ENCODE data around the gene SPATS2L.

The SPATS2L gene

DNA sequence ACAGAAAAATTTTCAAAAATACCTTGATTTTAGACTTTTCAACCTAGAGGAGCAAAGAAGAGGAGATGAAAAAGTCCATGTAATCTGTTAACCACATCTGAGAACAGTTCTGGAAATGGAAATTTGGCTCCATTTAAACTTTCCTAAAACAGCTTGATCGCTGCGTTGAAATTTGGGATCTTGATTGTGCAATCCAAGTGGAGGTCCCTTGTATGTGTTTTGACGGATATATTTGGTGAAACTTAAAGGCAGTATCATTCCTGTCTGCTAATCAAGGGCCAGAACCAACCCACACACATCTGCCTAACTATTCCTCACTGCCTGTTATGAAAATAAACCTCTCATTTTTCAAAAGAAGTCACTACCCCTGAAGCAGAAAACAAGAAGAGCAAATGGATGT lies 46.6 kb downstream of the SPATS2L start:
- no peak for DNase-seq

- no peak for DNase-seq
Observed at GRCh38 chr2:200353874-200354273, 47.4 kb downstream of the SPATS2L start.

- no peak for DNase-seq
Observed at GRCh38 chr2:200354833-200355751, 48.6 kb downstream of the SPATS2L start.

DNA sequence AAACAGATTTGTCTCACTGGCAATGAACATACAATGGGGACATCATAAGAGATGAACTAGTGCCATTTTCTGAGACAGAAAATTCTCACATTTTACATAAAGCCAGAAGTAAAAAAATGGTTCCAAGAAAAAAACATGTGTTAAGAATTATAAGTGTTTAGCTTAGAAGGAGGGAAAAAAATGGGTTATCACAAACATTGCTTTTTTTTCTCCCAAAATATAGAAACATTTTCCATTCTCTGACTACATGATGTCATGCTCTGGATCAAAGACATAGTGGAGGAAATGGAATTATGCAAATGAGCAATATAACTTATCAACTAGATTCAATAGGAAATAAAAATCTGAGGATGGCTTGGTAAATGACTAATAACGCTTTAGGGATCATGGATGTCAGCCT lies 49.8 kb downstream of the SPATS2L start:
- DNase-seq = no peak

DNA sequence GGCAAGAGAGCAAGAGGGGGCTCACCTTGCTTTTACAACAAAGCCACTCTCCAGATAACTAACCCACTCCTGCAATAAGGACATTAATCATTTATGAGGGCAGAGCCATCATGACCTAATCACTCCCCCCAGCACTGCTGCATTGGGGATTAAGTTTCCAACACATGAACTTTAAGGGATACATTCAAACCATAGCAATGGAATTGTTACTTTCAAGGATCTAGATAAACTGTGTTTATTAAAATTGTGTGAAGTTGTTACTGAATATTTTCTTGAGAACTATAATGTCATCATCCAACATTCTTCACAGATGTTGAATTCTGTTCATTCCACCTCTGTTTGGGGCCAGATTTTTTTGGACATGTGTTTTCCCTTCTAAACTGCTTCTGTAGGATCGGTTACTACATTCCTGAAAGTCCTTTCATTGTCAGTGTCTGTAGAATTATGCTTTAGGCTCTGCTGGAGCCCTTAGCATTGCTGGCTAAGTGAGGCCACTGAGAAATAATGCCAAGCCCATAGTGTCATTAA lies 50.4 kb downstream of the SPATS2L start:
- no peak for DNase-seq

DNA sequence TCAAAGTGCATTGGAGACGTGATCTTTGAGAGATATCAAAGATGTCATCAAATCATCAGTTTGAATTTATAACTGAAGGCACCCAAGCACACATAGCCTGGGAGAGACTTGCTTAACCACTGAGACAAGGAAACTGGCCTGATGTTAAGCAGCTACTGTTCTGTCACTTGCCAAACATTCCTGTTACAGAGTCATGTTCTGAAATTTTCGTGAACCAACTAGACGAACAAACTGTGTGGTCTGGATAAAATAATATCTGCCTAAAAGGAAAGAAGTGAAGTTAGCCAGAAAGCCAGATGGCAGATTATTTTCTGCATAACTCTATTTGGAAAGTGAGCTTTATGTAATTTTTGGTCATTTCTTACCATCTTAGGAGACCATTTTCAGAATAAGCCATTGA lies 51.4 kb downstream of the SPATS2L start:
- no peak for DNase-seq

DNA sequence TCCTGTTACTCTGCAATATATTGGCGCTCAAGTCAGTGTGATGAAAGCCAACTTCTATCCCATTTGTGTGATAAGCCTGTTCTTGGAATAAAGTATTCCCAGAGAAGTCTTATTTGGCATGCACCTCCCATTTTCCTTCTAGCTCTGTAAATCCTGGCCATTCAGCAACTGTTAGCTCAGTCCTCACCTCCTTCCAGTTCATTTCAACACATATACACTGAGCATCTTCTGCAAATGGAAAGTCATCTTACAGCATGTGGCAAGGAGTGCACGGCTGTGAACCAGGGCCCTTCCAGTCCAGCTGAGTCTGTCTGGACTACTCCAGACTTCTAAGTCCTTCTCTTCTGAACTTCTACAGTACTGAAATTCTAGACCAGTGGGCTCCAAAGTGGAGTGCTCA lies 53.1 kb downstream of the SPATS2L start:
- DNase-seq = no peak

DNA sequence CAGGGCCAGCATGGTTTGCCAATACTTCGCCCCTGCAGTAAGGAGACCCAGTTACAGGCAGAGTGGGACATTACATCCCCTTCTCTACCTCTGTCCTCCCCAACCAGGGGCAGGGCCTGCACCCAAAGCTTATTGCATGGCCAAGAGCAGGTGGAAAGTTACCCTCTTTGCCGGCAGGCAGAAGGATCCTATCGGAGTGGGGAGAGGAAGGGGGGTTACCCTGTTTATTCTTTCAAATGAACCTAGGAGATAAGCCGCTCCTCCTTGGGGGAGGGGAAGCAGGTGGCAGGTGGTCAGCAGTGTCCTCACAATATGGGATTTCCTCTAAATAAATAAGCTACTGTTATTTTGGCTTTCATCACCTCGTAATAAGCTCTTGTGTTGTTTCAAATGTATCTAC lies 53.9 kb downstream of the SPATS2L start:
- no peak for DNase-seq

- DNase-seq = no peak
Observed at GRCh38 chr2:200362202-200362917, 55.9 kb downstream of the SPATS2L start.

DNA sequence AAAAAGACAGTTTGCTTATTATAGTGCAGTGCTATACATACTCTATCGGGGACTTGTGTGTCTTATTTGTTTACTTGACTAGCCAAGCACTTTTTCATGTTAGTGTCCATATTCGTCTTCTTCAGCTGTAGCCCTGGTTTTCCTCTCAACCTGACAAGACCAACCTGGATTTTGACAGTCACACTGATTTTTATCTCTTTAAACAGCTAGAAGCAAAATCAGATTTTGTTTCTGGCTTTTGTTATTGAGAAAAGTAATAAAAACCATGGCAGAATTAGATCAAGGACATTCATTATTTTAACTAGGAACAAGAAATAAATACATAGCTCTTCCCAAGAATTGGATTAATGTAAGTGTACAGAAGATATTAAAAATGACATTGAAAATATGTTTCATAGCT lies 56.8 kb downstream of the SPATS2L start:
- no peak for DNase-seq

DNA sequence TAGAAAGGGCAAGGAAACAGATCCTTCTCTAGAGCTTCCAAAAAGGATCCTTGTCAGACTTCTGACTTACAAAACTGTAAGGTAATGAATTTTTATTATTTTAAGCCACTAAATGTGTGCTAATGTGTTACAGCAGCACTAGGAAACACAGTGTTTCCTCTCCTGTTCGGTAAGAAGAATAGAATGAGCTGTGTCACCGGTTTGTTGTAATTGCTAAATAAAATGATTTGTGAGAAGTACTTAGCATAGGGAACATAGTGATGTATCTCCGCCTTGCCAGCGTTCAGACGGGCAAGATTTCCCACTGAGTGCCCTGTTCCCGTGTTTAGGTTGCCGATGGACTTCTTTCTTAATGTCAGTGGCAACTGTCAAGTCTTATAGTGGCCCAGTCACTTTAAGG lies 57.6 kb downstream of the SPATS2L start:
- no peak for DNase-seq

DNA sequence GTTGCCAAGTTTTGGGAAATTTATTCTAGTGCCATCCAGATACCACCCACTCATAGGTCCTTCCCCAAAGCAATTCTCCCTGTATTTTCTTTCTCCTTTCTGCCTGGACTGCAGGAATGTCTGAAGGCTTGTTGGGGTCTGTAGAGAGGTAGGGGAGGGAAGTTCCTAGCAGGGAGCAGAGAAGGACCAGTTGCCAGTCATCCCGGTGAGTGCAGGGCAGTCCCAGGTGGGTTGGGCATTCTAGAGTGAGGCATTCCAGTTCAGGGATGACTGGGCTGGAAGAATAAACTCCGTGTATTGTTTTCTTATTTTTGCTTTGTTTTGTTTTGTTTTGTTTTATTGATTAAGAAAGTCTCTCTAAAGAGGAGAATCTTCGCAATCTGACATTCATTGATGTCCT lies 58.1 kb downstream of the SPATS2L start:
- DNase-seq = no peak

GRCh38 chr2:200365209-200365608 lies 58.7 kb downstream of the SPATS2L start:
- DNase-seq = no peak

- no peak for DNase-seq
Observed at GRCh38 chr2:200367155-200367554, 60.7 kb downstream of the SPATS2L start.

DNA sequence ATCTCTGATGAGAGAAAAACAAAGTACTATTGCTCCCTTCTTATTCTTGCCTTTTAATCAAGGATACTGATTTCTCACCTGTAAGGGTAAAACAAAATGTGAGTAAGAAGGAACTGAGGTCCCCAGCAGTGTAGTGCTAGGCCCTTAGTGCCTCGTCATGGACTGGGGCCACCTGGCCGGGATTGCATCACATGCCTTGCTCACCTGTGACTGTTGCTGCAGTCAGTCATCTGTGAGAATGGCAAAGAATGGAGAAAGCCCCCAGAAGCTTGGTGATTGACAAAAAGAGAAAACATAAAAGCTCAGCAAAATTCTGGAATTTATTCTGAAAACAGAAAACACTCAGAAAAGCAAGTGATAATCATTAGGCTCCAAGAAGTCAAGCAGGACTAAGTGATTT lies 63.4 kb downstream of the SPATS2L start:
- no peak for DNase-seq

GRCh38 chr2:200373231-200373630 lies 66.7 kb downstream of the SPATS2L start:
- peak in 1 of 2 donors; percentile 19 for DNase-seq

DNA sequence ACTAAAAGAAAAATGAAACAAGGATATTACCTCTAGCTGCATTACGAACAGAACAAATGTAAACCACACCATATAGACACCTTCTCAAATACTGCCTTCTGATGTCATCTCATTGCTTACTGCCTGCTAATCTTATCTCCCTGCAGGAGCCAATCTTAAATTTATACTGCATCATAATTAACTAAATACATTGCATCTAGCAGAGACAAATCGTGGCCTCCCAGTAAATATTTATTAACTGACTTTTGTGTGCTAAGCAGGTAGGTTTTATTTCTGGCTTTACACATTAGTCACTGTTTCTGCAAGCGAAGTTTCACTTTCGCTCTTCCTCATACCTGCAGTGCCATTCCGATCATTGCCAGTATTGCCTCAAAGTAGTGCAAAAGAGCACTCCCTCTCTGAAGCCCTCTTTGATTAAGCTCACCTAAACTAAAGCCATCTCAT lies 67.5 kb downstream of the SPATS2L start:
- peak; percentile 16 to 62 for DNase-seq

- peak in 1 of 2 donors; percentile 30 for DNase-seq
Observed at GRCh38 chr2:200376513-200377354, 70.2 kb downstream of the SPATS2L start.

DNA sequence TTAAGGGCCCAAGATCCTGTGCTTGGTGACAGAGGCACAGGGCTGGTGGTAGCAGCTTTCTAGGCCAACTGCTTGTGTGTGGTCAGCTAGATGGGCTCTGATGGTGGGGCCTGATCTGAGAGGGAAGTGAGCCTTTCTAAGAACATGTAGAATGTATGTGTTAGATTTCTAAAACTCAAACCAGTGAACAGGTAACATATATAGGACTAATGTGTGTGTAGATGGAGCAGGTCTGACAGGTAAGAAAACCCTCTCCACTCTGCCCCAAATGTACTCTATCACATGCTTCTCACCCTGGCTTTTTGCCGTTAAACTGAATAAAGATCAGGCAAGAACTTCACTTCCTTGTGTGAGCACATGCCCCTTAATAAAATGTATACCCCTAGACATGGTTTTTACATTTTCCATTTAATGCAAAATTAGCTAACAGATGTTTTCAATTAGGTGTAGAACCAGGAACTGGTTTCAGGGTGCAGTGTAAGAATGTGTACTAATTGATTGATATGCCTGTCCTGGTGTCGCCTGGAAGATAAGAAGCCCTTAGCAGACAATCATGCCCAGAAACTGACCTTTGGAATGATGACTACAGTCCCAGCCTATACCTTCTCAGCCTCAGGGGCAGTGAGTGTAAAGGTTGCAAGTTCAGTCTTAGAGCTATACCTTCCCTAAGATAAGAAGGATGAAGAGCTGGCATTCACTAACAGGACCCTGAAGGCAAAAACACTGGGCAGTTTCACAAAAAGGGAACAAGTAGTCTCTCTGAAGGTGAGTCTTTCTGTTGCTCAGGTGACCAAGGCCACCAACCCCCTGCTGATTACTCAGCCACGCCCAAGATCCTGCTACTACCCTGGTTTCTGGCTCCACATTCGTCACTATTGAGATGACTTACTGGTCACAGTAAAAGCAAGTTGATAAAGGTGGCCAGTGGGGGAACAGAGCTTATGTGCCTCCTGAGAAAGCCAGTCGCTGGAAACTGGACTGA lies 71.2 kb downstream of the SPATS2L start:
- DNase-seq = no peak

DNA sequence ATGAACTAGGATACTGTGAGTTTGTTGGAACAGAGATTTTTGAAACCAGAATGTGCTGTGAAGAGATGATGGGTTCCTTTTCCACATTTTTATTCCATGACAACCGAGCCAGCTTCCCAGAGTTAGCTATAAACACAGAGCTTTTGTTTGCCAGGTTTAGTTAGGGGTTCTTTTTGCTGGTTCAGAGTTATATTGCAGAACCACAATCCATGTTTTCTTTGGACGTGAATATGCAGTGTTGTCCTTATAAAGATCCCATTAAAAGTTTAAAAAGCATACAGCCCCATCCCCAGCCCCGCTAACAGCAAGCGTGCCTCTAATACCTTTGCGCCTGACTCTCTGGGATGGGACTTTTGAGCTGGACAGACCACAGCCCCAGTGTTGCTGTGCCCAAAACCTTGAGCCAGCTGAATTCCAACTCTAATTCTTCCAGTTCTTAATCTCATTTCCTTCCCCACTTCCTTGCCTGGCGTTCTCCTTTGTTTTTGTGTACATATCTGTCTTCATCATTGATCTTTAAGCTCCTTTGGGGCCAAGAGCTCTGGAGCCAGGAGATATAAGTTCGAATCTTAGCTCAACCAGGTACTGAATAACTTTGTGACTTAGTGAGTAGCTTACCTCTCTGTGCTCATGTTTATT lies 72.3 kb downstream of the SPATS2L start:
- DNase-seq = no peak

DNA sequence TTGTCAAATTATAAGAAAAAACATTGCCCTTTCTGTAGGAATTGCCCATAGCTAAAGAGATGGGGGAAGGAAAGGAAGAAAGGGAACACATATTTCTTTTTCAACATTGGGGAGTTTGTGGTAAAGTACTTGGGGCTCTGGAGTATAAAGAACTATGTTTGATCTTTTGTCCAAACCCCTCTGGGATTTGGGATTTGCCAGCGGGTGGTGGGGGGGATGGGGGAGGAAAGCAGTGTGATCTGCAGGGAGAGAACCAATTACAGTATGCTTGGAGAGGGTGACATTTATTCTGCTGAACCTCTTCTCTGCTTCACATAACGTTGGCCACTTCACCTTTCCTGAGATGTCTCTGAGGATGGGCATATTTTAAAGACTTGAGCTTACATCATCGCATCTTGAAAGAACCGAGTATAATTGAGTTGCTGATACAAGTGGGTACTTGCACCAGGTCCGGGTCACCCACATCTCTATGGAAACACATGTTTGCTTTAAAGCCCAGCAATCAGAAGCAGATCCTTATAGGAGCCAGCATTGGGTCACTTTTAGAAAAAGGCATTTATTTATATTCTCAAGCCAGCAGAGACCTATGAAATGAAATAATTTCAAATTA lies 73.1 kb downstream of the SPATS2L start:
- DNase-seq = no peak
